GM23338 (cell line): ENCODE measurements around the gene PLEKHS1.

ENCODE experiments used
- CREB1 ChIP-seq: fragments of 250-450 bp; sonication (Bioruptor Pico); IDR thresholded peaks from 2 replicates; pipeline ENCODE4 v1.5.0; 2020; ENCODE audit warnings: low read depth, mild to moderate bottlenecking, moderate library complexity
- EZH2 ChIP-seq: fragments of 200-600 bp; sonication (generic); IDR thresholded peaks from one replicate; pipeline ENCODE4 v1.8.0; 2017; ENCODE audit warnings: antibody characterized with exemption, mild to moderate bottlenecking, low read depth; ENCODE audit not compliant: unreplicated experiment
- EZH2phosphoT487 ChIP-seq: fragments of 200-600 bp; sonication (generic); IDR thresholded peaks from one replicate; pipeline ENCODE4 v1.8.1; 2018; ENCODE audit warnings: antibody characterized with exemption; ENCODE audit not compliant: unreplicated experiment
- JUNB ChIP-seq: IDR thresholded peaks from one replicate; pipeline ENCODE4 v1.6.1; 2016; ENCODE audit warnings: antibody characterized with exemption; ENCODE audit not compliant: unreplicated experiment
- POLR2AphosphoS5 ChIP-seq: IDR thresholded peaks from 2 replicates; pipeline ENCODE4 v1.6.1; 2016; ENCODE audit warnings: antibody characterized with exemption, low read depth
- STAT1 ChIP-seq: IDR thresholded peaks from one replicate; pipeline ENCODE4 v1.6.1; 2016; ENCODE audit warnings: antibody characterized with exemption; ENCODE audit not compliant: unreplicated experiment
- ZNF114 ChIP-seq: fragments of 250-450 bp; sonication (Bioruptor Pico); IDR thresholded peaks from 2 replicates; pipeline ENCODE4 v1.5.0; 2020; ENCODE audit warnings: mild to moderate bottlenecking, moderate library complexity
- TF ChIP-seq, protein P1 (sequence below), 2 experiments: fragments of 200-600 bp in 1 of 2; sonication (generic) in 1 of 2; conservative IDR thresholded peaks; 2 replicates each; pipeline versions ENCODE4 v1.5.1 to v1.6.1; 2016 to 2017; ENCODE audit warnings: antibody characterized with exemption in 2 of 2, low read depth in 2 of 2, mild to moderate bottlenecking in 2 of 2, moderate library complexity in 1 of 2
- TF ChIP-seq, protein P2 (sequence below): IDR thresholded peaks from one replicate; pipeline ENCODE4 v1.6.1; 2018; ENCODE audit warnings: antibody characterized with exemption; ENCODE audit not compliant: unreplicated experiment
- TF ChIP-seq, protein P3 (sequence below): IDR thresholded peaks from 2 replicates; pipeline ENCODE4 v1.6.1; 2016; ENCODE audit warnings: antibody characterized with exemption

DNA sequence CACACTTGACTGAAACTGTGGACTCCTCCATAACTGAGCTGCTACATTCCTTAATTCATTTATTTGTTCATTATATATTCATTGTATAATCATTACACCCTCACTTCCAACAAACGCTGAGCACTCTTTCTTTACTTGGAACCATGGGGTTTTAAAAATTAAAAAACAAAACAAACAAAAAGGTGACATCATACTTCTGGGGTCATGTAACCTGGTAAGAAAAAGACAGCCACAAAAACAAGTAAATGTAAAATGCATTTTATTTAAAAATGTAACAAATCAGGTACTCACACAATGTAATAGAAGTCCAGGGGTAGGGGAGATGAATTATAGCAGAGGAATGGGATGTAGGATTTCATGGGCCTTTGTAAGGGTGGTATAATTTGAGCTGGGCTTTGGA is 25.1 kb downstream of the PLEKHS1 start:
- TF ChIP-seq, protein P1, sequence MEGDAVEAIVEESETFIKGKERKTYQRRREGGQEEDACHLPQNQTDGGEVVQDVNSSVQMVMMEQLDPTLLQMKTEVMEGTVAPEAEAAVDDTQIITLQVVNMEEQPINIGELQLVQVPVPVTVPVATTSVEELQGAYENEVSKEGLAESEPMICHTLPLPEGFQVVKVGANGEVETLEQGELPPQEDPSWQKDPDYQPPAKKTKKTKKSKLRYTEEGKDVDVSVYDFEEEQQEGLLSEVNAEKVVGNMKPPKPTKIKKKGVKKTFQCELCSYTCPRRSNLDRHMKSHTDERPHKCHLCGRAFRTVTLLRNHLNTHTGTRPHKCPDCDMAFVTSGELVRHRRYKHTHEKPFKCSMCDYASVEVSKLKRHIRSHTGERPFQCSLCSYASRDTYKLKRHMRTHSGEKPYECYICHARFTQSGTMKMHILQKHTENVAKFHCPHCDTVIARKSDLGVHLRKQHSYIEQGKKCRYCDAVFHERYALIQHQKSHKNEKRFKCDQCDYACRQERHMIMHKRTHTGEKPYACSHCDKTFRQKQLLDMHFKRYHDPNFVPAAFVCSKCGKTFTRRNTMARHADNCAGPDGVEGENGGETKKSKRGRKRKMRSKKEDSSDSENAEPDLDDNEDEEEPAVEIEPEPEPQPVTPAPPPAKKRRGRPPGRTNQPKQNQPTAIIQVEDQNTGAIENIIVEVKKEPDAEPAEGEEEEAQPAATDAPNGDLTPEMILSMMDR (conservative IDR thresholded peaks at IDR 0.05; ENCODE audit: low read depth in 2 of 2) = no peak
- TF ChIP-seq EZH2 (no peak), POLR2AphosphoS5 (no peak), CREB1 (CRISPR knock-in tag) (no peak), STAT1 (no peak), EZH2phosphoT487 (no peak), JUNB (no peak), ZNF114 (CRISPR knock-in tag) (no peak)
- TF ChIP-seq, protein P2, sequence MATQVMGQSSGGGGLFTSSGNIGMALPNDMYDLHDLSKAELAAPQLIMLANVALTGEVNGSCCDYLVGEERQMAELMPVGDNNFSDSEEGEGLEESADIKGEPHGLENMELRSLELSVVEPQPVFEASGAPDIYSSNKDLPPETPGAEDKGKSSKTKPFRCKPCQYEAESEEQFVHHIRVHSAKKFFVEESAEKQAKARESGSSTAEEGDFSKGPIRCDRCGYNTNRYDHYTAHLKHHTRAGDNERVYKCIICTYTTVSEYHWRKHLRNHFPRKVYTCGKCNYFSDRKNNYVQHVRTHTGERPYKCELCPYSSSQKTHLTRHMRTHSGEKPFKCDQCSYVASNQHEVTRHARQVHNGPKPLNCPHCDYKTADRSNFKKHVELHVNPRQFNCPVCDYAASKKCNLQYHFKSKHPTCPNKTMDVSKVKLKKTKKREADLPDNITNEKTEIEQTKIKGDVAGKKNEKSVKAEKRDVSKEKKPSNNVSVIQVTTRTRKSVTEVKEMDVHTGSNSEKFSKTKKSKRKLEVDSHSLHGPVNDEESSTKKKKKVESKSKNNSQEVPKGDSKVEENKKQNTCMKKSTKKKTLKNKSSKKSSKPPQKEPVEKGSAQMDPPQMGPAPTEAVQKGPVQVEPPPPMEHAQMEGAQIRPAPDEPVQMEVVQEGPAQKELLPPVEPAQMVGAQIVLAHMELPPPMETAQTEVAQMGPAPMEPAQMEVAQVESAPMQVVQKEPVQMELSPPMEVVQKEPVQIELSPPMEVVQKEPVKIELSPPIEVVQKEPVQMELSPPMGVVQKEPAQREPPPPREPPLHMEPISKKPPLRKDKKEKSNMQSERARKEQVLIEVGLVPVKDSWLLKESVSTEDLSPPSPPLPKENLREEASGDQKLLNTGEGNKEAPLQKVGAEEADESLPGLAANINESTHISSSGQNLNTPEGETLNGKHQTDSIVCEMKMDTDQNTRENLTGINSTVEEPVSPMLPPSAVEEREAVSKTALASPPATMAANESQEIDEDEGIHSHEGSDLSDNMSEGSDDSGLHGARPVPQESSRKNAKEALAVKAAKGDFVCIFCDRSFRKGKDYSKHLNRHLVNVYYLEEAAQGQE = no peak
- TF ChIP-seq, protein P3, sequence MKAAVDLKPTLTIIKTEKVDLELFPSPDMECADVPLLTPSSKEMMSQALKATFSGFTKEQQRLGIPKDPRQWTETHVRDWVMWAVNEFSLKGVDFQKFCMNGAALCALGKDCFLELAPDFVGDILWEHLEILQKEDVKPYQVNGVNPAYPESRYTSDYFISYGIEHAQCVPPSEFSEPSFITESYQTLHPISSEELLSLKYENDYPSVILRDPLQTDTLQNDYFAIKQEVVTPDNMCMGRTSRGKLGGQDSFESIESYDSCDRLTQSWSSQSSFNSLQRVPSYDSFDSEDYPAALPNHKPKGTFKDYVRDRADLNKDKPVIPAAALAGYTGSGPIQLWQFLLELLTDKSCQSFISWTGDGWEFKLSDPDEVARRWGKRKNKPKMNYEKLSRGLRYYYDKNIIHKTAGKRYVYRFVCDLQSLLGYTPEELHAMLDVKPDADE = no peak
